H1 (cell line): ENCODE data around the gene RAB31. TPM values are rescaled to one million over a fixed set of nuclear protein-coding genes. Genes with fewer than 3 reads are reported as not detected.

Experiments used
- CTCF ChIA-PET: fragments of 300-600 bp; sonication (Branson Sonifier 250); formaldehyde crosslinking; loops from one replicate; lab custom pipeline; 2021; ENCODE audit not compliant: partially characterized antibody; lab: Charles Lee
- POLR2A ChIA-PET: fragments of 300-600 bp; sonication (Branson Sonifier 250); formaldehyde crosslinking; loops from one replicate; lab custom pipeline; 2021; ENCODE audit warnings: inconsistent platforms; ENCODE audit not compliant: partially characterized antibody; lab: Charles Lee
- DNase-seq, 2 experiments: peaks; one replicate each; pipeline versions ENCODE4 v3.0.0 to v3.0.0-alpha.2; 2010 to 2022; ENCODE audit warnings: low spot score in 2 of 2, low read depth in 1 of 2, mixed read lengths in 1 of 2
- FAIRE-seq: peaks from 2 replicates; lab custom pipeline; 2011; peaks lifted over from hg19 to GRCh38; lab: Jason Lieb, UNC
- H2AFZ ChIP-seq: 2 replicates; pipeline ENCODE4 v1.8.1; 2012; ENCODE audit warnings: low read length, inconsistent platforms
- H2AK5ac ChIP-seq: 2 replicates; pipeline ENCODE4 v1.6.1; 2013; ENCODE audit warnings: low read depth, low read length
- H2BK120ac ChIP-seq: replicated peaks from 2 replicates; pipeline ENCODE3; 2013; ENCODE audit warnings: low read depth, low read length, inconsistent platforms
- H2BK12ac ChIP-seq: 2 replicates; pipeline ENCODE4 v1.6.1; 2013; ENCODE audit warnings: low read depth, low read length
- H2BK15ac ChIP-seq: 2 replicates; pipeline ENCODE4 v1.6.1; 2013; ENCODE audit warnings: low read length
- H2BK20ac ChIP-seq: 2 replicates; pipeline ENCODE4 v1.6.1; 2013; ENCODE audit warnings: low read length
- H2BK5ac ChIP-seq: 2 replicates; pipeline ENCODE4 v1.6.1; 2013; ENCODE audit warnings: low read depth, low read length
- H3K14ac ChIP-seq: 2 replicates; pipeline ENCODE4 v1.6.1; 2013; ENCODE audit warnings: inconsistent platforms; ENCODE audit not compliant: insufficient read length
- H3K18ac ChIP-seq: 2 replicates; pipeline ENCODE4 v1.6.1; 2013; ENCODE audit warnings: low read length; ENCODE audit errors: extremely low read depth
- H3K23ac ChIP-seq: 2 replicates; pipeline ENCODE4 v1.6.1; 2013; ENCODE audit warnings: inconsistent platforms; ENCODE audit not compliant: insufficient read length
- H3K23me2 ChIP-seq: 2 replicates; pipeline ENCODE4 v1.6.1; 2013; ENCODE audit warnings: low read depth, low read length
- H3K27ac ChIP-seq: 2 replicates; pipeline ENCODE4 v1.6.1; 2011; ENCODE audit warnings: low read depth, low read length, inconsistent platforms
- H3K27me3 ChIP-seq, 4 experiments: replicated peaks in 1 of 4; 1 replicate in 1 of 4; 2 replicates in 3 of 4; pipeline versions ENCODE4 v1.6.1 to v1.8.1; 2011 to 2013; ENCODE audit warnings: low read length in 3 of 4, mild to moderate bottlenecking in 3 of 4, inconsistent platforms in 2 of 4, mixed read lengths in 2 of 4, moderate library complexity in 1 of 4; ENCODE audit not compliant: control insufficient read depth in 3 of 4, insufficient read depth in 3 of 4; ENCODE audit errors: extremely low read depth in 1 of 4
- H3K36me3 ChIP-seq, 4 experiments: 2 replicates each; pipeline versions ENCODE4 v1.6.1 to v1.8.1; 2011 to 2013; ENCODE audit warnings: mild to moderate bottlenecking in 4 of 4, low read length in 3 of 4, moderate library complexity in 2 of 4, control low read depth in 1 of 4, inconsistent platforms in 1 of 4; ENCODE audit not compliant: insufficient read depth in 4 of 4, control insufficient read depth in 2 of 4
- H3K4ac ChIP-seq: replicated peaks from 2 replicates; pipeline ENCODE3; 2013; ENCODE audit warnings: low read length, low read depth, mixed read lengths, inconsistent platforms; ENCODE audit not compliant: insufficient read length
- H3K4me1 ChIP-seq, 4 experiments: replicated peaks in 1 of 4; 1 replicate in 1 of 4; 2 replicates in 3 of 4; pipeline versions ENCODE4 v1.6.1 to v1.8.1; 2011 to 2013; ENCODE audit warnings: low read length in 3 of 4, inconsistent platforms in 2 of 4, mixed read lengths in 1 of 4; ENCODE audit not compliant: insufficient read depth in 4 of 4, control insufficient read depth in 3 of 4
- H3K4me2 ChIP-seq, 2 experiments: 2 replicates each; pipeline versions ENCODE4 v1.6.1 to v1.8.1; 2011 to 2013; ENCODE audit warnings: low read depth in 2 of 2, low read length in 2 of 2, control low read depth in 1 of 2, inconsistent platforms in 1 of 2, mild to moderate bottlenecking in 1 of 2; ENCODE audit not compliant: insufficient read depth in 1 of 2
- H3K4me3 ChIP-seq, 4 experiments: fragments of 200-600, 300-600 bp in 1 of 4; sonication (generic), shearing (Covaris generic), sonication (Bioruptor Twin) in 1 of 4; 2 replicates each; pipeline versions ENCODE4 v1.5.1 to v1.8.1; 2011 to 2016; ENCODE audit warnings: low read length in 4 of 4, low read depth in 3 of 4, control low read depth in 2 of 4, inconsistent platforms in 2 of 4, mild to moderate bottlenecking in 2 of 4, mixed read lengths in 1 of 4, moderate library complexity in 1 of 4; ENCODE audit not compliant: insufficient read depth in 2 of 4; ENCODE audit errors: extremely low read depth in 1 of 4
- H3K56ac ChIP-seq: replicated peaks from 2 replicates; pipeline ENCODE3; 2013; ENCODE audit warnings: low read depth, mild to moderate bottlenecking, mixed read lengths, low read length, inconsistent platforms; ENCODE audit not compliant: insufficient read length
- H3K79me1 ChIP-seq: 2 replicates; pipeline ENCODE4 v1.6.1; 2013; ENCODE audit warnings: low read depth, low read length, control low read depth
- H3K79me2 ChIP-seq, 2 experiments: 2 replicates each; pipeline versions ENCODE4 v1.6.1 to v1.8.1; 2012 to 2013; ENCODE audit warnings: low read length in 2 of 2, mild to moderate bottlenecking in 2 of 2, inconsistent platforms in 1 of 2; ENCODE audit not compliant: insufficient read depth in 2 of 2, control insufficient read depth in 1 of 2
- H3K9ac ChIP-seq, 4 experiments: replicated peaks in 1 of 4; 1 replicate in 1 of 4; 2 replicates in 3 of 4; pipeline versions ENCODE4 v1.6.1 to v1.8.1; 2011 to 2013; ENCODE audit warnings: low read depth in 3 of 4, low read length in 3 of 4, control low read depth in 2 of 4, mild to moderate bottlenecking in 2 of 4, moderate library complexity in 2 of 4, inconsistent platforms in 1 of 4; ENCODE audit errors: extremely low read depth in 1 of 4
- H3K9me3 ChIP-seq, 2 experiments: 2 replicates each; pipeline versions ENCODE4 v1.6.1 to v1.8.1; 2012 to 2013; ENCODE audit warnings: mild to moderate bottlenecking in 2 of 2, moderate library complexity in 2 of 2, control low read depth in 1 of 2, inconsistent platforms in 1 of 2, low read depth in 1 of 2, low read length in 1 of 2, mixed read lengths in 1 of 2; ENCODE audit not compliant: insufficient read depth in 2 of 2
- H4K20me1 ChIP-seq, 2 experiments: replicated peaks in 1 of 2; 2 replicates each; pipeline versions ENCODE3 to v1.8.1; 2011 to 2013; ENCODE audit warnings: inconsistent platforms in 2 of 2, low read length in 2 of 2, mild to moderate bottlenecking in 1 of 2; ENCODE audit not compliant: insufficient read depth in 2 of 2, control insufficient read depth in 1 of 2
- H4K5ac ChIP-seq: 2 replicates; pipeline ENCODE4 v1.6.1; 2013; ENCODE audit warnings: low read length, low read depth, mixed read lengths, inconsistent platforms; ENCODE audit not compliant: insufficient read length
- H4K8ac ChIP-seq: 2 replicates; pipeline ENCODE4 v1.8.0; 2013; ENCODE audit warnings: mild to moderate bottlenecking, moderate library complexity, low read length, inconsistent platforms; ENCODE audit not compliant: insufficient read depth; ENCODE audit errors: extremely low read depth
- H4K91ac ChIP-seq: replicated peaks from 2 replicates; pipeline ENCODE3; 2013; ENCODE audit warnings: low read length, mixed read lengths, inconsistent platforms; ENCODE audit not compliant: insufficient read length
- EGR1 ChIP-seq: IDR thresholded peaks from 2 replicates; pipeline ENCODE4 v1.6.1; 2011; ENCODE audit warnings: low read depth, low read length, borderline replicate concordance
- KDM1A ChIP-seq: fragments of 200-600, 300-600 bp; sonication (generic); IDR thresholded peaks from 2 replicates; pipeline ENCODE4 v1.7.1; 2016; ENCODE audit warnings: mild to moderate bottlenecking, low read length, borderline replicate concordance
- WGBS, 2 experiments: shearing (Covaris generic) in 1 of 2; methylation state at CpG; one replicate each; pipeline versions ENCODE4 v1.1.6 to v1.1.7; 2013 to 2015; ENCODE audit warnings: low lambda C conversion rate in 2 of 2, mixed read lengths in 2 of 2, inconsistent platforms in 1 of 2, low coverage in 1 of 2, missing lambda C conversion rate in 1 of 2; ENCODE audit not compliant: insufficient replicate concordance in 2 of 2, insufficient coverage in 1 of 2, insufficient read length in 1 of 2; ENCODE audit errors: extremely low coverage in 1 of 2, missing lambda C conversion rate in 1 of 2; 5-methylcytosine and 5-hydroxymethylcytosine counted together
- polyA plus RNA-seq, 7 experiments: library from polyadenylated mRNA; depleted of rRNA in 3 of 7; stranded (reverse) in 5 of 7; unstranded in 2 of 7; fragments of >200 nt in 5 of 7; fragments of 200-250 nt in 2 of 7; gene quantifications; 1 replicate in 5 of 7; 2 replicates in 1 of 7; 4 replicates in 1 of 7; pipeline versions ENCODE4 v1.2.1 to v1.2.3, GENCODE V29; 2011 to 2013; ENCODE audit warnings: missing spikeins in 2 of 7, mixed read lengths in 2 of 7
- total RNA-seq: library from RNA; stranded (reverse); fragmentation: NEBNext Ultra II Directional; extraction: Animal tissue kit (Norgen Biotek cat#: 25700); gene quantifications from 2 replicates; pipeline ENCODE4 v1.2.1, GENCODE V29; 2021

Gene RAB31
- total and polyA plus RNA-seq, 2 of the 8 experiments (the other 6 are each of a cell fraction or from before 2014, with no cell fraction given), result 15.2 to 40.9 TPM

DNA sequence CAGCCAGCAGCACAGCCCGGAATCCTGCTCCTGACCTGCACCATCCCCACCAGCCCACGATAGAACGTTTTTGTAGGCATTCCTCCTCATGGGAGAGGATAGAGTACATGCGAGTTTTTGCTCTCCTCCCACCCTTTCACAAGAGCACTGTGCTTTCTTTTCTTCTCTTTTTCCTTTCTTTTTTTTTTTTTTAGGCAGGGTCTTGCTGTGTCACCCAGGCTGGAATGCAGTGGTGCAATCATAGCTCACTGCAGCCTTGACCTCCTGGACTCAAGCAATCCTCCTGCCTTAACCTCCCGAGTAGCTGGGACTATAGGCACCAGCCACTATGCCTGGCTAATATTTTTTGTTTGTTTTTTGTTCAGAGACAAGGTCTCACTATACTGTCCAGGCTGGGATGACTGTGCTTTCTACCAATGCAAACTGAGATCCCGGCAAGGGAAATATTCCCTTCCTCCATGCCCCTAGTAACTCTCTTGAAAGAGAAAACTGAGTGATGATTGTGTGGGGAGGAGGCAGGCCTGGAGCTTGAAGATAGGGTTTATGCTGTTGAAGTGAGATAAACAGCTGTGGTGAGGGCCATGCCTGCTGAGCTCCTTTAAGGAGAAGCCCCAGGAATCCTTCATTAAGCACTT, 95.1 kb downstream of the RAB31 start:
- H3K36me3 ChIP-seq, result no peaks in the 10 kb centered on the region
- no peak overlapping the region for H2BK20ac ChIP-seq
- H2BK5ac ChIP-seq, result no peak overlapping the region
- peak overlapping the region; percentile 61; the same call in 1 of the 2 replicates for H2BK15ac ChIP-seq
- peaks cover 0 to 5% of the 10 kb centered on the region in 2 experiments; a peak in 3 of 4 replicates for H3K9me3 ChIP-seq
- H3K9ac ChIP-seq, result no peak overlapping the region
- H4K20me1 ChIP-seq, result no peaks in the 10 kb centered on the region
- no peak overlapping the region for H4K8ac ChIP-seq
- H3K4me3 ChIP-seq, result peak overlapping the region in 1 of 4 experiments; percentile 16; a peak in 1 of 8 replicates
- H3K23ac ChIP-seq, result no peak overlapping the region
- no peak overlapping the region for H3K18ac ChIP-seq
- no peak for DNase-seq
- H3K27ac ChIP-seq, result 0 out of 2 replicates have a peak overlapping the region, but pooled peaks have one; percentile 38
- H3K4ac ChIP-seq, result no peak overlapping the region
- H3K27me3 ChIP-seq, result no peaks in the 10 kb centered on the region
- ChIA-PET CTCF (interaction anchor here (0.9 to 2.2 kb wide), 5 partner anchors 8 to 228 kb away, joined by 3 to 7 read pairs (median 3); no protein-coding TSS in a partner anchor), POLR2A (interaction anchor here (1.1 kb wide), 1 partner anchor 9 kb away, joined by 5 read pairs; no protein-coding TSS in a partner anchor)
- H3K56ac ChIP-seq, result no peak overlapping the region
- no peak overlapping the region for H3K14ac ChIP-seq
- H3K4me2 ChIP-seq, result peak overlapping the region; percentile 1 to 46; a peak in 2 of 4 replicates
- no peak overlapping the region for H2BK120ac ChIP-seq
- no peak for TF ChIP-seq EGR1
- TF ChIP-seq KDM1A, result peak; percentile 20; the same call in 1 of the 2 replicates
- H2AFZ ChIP-seq, result no peak overlapping the region
- H2BK12ac ChIP-seq, result no peak overlapping the region; the same call in none of the 2 replicates
- H3K23me2 ChIP-seq, result no peaks in the 10 kb centered on the region
- 65% methylated on average over 6 of the region's 6 CpGs; no CpG with 5 or more reads in 1 of the 2 experiments for WGBS, 2 experiments
- FAIRE-seq, result peak; percentile 13
- no peak overlapping the region for H4K91ac ChIP-seq
- no peaks in the 10 kb centered on the region for H3K79me2 ChIP-seq
- peaks cover 7 to 23% (median 17%) of the 10 kb centered on the region in 4 experiments for H3K4me1 ChIP-seq
- no peaks in the 10 kb centered on the region; the same call in 1 of the 2 replicates for H3K79me1 ChIP-seq
- no peak overlapping the region for H2AK5ac ChIP-seq
- no peak overlapping the region for H4K5ac ChIP-seq
